HG03139 (cell line): Measurements from ENCODE around the gene CBFA2T3.

Experiments
- ATAC-seq: cut with Tn5 transposase; IDR thresholded peaks from one replicate; pipeline ENCODE4 v1.9.1; 2021; ENCODE audit not compliant: unreplicated experiment

The CBFA2T3 gene

GRCh38 chr16:88963583-88963982 lies 13.4 kb downstream of the CBFA2T3 start:
- no peak for ATAC-seq

DNA sequence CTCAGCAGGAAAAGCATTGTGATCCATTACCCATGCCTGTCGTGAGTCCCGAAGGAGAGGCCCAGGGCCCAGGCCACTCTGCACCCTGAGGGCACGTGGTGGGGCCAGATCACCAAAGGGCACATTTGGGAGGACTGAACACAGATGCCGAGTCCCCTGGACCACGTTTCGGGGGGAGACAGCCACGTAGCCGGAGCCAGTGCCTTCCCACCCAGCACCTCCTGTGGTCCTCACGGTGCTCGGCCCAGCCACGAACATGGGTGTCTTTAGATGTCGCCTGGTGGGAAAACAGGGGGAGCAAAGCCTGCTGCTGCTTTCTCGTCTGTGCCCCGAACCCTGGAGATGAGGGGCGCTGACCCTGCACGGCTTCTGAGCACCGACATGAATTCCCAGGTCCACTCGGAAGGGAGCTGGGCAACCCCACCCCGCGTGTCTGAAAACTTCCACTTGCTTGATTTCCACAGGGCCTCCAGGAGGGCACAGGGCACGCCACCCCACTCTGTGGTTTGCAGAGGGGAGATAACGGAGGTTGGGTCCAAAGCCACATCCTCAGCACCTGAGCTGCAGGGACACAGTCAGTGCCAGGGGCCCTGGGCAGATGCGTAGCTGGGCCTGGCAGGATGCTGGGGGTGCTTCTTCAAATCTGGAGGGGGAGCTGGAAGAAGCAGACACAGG lies 14.4 kb downstream of the CBFA2T3 start:
- ATAC-seq, result no peak

DNA sequence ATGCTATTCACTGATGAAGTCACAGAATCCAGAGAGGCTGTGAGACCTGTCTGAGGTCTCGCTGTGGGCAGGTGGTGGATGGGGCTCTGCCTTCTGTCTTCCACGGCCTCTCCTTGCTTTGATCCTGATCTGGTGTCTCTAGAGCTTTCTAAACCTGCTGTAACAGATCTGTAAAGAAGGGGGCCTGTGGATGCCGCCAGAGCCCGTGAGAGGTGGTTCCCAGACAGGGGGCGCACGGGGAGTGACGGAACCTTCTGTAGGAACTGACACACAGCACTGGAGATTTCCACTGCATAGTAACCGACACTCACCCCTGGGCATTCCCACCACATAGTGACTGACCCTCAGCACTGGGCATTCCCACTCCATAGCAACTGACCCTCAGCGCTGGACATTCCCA lies 16.0 kb downstream of the CBFA2T3 start:
- no peak for ATAC-seq

DNA sequence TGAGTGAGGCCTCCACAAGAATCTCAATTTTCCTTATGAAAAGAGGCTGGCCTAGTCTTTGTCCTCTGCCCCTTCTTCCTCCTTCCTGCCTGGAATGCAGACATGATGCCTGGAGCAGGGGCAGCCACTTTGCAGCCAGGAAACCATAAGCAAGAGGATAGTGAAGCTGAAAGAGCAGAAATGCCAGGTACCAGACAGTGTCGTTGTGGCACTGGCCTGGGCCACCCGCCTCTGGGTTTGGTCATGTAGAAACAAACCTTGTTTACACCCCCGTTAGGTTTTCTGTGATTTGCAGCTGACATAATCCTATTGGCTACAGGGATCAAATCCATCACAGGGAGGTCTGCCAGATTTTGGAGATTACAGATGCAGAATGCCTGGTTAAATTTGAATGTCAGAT lies 16.5 kb downstream of the CBFA2T3 start:
- ATAC-seq, result no peak

DNA sequence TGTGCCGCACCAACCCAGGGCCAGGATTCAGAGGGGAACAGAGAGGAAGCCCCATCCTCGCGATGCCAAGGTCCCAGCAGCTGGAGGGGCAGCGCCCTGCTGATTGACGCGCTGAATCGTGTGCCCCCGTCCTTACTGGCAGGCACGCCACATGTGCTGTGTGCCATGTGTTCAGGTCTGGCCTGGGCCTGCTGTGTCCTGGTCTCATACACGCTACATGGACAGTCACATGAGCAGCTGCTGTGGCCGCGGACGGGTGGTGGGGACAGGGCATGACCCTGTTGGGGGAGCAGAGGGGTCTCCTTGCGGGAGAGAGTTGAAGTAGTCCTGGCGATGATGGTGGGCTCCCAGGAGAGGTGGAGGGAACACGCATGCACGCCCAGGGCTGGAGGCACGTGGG lies 18.0 kb downstream of the CBFA2T3 start:
- ATAC-seq, result no peak

DNA sequence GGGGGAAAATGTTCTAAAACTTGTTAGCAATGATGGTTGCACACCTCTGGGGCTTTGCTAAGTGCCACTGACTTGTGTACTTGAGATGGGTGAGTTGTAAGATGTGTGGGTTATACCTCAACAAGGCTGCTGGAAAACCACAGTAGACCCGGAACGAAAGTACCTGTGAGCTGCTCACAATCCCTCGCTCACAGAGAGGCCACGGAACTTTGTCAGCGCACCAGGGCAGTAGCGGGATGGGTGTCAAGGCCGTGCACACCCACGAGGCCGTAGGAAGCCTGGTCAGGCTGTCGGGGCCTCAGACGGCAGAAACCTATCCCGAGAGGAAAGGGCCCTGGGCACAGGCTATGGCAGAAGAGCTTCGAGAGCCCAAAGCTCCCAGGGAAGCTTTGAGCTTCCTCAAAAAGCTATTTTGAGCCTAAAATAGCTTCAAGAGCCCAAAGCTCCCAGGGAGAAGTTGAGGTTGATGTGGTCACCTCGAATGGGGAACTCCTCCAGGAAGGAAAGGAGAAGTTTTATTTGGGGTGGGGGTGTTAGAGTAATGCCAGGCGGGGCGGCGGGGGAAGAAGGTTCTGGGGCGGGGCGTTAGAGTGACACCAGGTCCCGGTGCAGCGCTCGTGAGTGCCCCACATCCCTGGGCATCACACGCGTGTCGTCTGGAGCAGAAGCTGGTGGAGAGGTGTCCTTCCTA lies 19.0 kb downstream of the CBFA2T3 start:
- no peak for ATAC-seq

DNA sequence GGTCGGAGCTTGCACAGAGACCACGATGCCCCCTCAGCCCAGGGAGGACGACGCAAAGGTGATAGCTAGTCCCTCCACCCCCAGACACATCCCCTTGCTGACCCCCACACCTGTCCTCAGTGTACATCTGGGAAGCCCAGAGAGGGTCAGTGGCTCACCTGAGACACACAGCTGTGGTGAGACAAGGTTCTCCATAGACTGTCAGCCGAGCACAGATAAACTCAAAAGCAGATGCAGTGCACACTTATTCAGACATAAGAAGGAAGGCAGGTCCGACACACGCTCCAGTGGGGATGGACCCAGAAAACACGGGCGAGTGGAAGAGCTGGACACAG lies 19.6 kb downstream of the CBFA2T3 start:
- no peak for ATAC-seq

- no peak for ATAC-seq
Observed at GRCh38 chr16:88956546-88957432, 20.2 kb downstream of the CBFA2T3 start.

- ATAC-seq, result no peak
Observed at GRCh38 chr16:88955906-88956305, 21.1 kb downstream of the CBFA2T3 start.

DNA sequence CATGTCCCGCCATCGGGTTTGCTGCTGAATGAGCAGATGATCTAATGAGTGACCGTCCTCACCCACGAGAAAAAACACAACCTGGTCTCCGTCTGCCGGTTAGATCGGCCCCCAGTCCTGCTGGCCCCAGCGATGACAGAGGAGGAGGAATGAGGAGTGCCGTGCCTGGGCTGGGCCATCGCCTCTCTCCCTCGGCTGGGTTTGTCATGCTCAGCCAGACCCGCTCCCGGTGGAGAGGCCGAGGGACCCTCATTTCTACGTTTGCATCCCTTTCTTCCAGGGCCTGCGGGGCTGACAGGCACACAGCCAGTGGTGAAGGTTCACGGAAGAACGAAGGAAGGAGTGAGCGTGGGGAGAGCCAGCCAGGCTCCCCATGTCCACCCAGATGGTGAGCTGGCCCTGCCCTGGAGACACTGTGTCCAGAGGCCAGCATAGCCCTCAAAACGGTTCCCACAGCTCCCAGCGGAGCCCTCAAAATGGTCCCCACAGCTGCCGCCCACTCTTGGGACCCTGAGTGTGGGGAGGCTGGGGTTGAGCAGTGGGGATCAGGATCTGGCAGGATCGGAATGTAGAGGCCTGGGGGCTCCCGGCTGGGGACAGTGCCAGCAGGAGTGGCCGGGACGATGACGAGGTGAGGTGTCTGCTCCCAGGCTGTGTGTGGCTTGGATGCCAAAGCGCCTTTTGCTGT lies 23.9 kb downstream of the CBFA2T3 start:
- ATAC-seq, result no peak

DNA sequence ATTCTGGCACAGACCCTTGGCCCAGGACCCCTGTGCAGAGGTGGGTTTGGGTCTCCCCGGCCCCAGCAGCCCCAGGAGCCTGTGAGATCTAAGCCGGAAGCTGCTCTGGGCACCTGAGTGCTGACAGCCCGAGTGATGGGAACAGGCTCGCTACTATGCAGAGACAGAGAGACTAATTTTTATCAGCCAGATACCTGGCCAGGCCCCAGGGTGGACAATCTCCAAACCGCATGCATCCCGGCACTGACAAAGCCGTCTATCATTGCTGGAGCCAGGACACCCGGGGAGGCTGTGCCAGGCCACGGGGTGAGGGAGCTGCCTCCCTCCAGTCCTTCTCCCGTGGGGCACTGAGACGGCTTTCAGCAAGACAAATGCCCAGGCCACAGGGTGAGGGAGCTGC lies 25.0 kb downstream of the CBFA2T3 start:
- ATAC-seq, result no peak

DNA sequence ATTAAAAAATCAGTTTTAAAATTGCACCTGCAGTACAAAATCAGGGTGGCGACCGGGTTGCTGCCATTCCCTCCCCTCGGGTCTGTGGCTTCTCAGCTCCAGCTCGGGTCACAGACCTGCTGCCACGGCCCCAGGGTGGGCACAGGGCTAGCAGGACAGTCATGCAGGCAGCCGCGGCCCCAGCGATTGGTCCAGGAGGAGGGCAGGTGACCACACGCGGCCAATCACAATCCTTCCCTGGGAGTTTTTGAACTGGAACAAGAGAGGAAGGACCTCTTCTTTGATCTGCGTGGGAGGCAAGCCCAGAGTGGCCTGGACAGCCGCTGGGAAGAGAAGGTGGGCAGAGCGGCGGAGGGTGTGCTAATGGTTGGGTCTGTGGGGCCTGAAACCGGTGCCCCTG lies 25.5 kb downstream of the CBFA2T3 start:
- ATAC-seq, result no peak

- no peak for ATAC-seq
Observed at GRCh38 chr16:88948781-88949490, 28.1 kb downstream of the CBFA2T3 start.

- ATAC-seq, result no peak
Observed at GRCh38 chr16:88945473-88945872, 31.5 kb downstream of the CBFA2T3 start.

- ATAC-seq, result no peak
Observed at GRCh38 chr16:88943741-88944140, 33.3 kb downstream of the CBFA2T3 start.

GRCh38 chr16:88943131-88943664 lies 33.8 kb downstream of the CBFA2T3 start:
- no peak for ATAC-seq

DNA sequence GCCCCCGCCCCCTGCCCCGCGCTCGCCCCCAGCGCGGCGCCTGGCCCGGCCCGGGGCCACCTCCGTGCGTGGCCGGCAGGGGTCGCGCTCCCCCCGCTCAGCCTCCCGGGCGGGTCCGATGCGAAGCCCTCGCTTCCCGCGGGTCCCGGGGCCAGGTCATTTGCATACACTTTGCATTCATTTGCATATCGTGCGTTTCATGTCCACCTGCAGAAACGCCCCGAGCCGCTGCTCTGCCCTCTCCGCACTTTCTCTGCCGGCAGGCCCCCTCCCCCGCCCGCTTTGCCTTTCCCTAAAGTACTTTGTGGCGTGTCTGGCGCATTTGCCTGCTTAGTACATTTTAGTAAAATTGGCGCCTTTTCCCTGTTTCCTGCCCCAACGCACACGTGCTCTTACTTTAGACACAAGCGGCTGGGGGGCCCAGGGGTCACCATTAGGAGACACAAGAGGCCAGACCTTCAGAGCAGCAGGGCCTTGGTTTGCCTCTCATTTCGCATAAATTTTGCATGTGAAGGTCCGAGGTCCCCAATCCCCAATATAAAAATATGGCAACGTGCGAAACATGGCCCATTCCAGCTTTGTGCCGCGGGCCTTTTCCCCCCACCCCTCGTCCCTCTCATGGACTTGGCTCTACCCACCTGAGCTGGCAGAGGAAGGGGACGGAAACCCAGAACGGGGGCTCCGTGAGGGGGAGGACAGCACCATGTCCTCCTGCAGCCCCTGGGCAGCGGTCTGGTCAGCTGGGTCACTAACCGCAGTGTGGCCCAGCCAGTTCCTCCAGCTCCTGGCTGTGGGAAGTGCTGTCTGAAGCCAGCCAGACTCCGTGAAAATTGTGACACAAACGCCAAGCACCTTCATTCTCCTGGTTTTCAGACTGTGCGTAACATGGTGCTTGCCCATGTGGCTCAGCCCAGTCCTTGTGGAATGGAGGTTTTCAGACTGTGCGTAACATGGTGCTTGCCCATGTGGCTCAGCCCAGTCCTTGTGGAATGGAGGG lies 34.8 kb downstream of the CBFA2T3 start:
- ATAC-seq, result no peak

GRCh38 chr16:88940862-88941817 lies 35.9 kb downstream of the CBFA2T3 start:
- no peak for ATAC-seq
